Central memory CD4-positive, alpha-beta T cell (primary cell): ENCODE measurements around the gene VAV2.
"Not testable (repeated sequence)": the region's sequence is repeated elsewhere in the genome, so short reads cannot be mapped to it uniquely, and the experiment has no call there.

Experiments used
- DNase-seq: peaks from one replicate; pipeline ENCODE4 v3.0.0; 2022

VAV2 gene

GRCh38 chr9:133913571-133914369, 78.4 kb downstream of the VAV2 start:
- no peak for DNase-seq

GRCh38 chr9:133910855-133911514, 81.1 kb downstream of the VAV2 start:
- DNase-seq: no peak

GRCh38 chr9:133906932-133907910, 84.9 kb downstream of the VAV2 start:
- no peak for DNase-seq

DNA sequence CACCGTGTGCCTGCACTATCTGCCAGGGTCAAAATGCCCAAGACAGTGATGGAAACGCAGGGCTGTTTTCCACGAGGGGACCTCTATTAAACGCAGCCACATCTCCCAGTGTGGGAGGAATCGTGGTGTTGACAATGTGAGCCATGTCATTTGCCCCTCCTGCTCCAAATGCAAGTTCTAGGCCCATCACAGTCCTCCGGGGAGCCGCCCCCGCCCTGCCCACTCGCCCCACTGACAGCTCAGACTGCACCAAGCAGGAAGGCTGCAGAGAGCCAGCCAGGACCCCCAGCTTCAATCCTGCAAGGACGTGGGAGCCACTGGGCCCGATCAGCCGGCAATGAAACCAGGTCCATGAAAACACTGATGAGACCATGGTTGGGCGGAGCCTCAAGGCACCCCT, 85.9 kb downstream of the VAV2 start:
- DNase-seq: no peak

DNA sequence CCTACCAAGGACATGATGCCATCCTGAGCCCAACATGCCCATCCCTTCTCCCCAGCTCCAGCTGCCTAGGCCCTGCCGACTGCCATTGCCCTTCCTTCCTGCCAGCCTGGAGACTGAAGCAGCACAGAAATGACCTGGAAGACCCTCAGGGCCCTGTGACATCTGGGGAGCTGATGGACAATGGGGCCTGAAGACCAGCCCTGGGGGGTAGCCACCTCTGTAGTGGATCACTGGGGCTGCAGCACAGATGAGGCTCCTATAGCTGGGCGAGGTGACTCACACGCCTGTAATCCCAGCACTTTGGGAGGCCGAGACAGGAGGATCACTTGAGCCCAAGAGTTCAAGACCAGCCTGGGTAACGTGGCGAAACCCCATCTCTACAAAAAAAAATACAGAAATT, 86.6 kb downstream of the VAV2 start:
- no peak for DNase-seq

- no peak for DNase-seq
These were observed 87.6 kb downstream of the VAV2 start for GRCh38 chr9:133904346-133905090.

DNA sequence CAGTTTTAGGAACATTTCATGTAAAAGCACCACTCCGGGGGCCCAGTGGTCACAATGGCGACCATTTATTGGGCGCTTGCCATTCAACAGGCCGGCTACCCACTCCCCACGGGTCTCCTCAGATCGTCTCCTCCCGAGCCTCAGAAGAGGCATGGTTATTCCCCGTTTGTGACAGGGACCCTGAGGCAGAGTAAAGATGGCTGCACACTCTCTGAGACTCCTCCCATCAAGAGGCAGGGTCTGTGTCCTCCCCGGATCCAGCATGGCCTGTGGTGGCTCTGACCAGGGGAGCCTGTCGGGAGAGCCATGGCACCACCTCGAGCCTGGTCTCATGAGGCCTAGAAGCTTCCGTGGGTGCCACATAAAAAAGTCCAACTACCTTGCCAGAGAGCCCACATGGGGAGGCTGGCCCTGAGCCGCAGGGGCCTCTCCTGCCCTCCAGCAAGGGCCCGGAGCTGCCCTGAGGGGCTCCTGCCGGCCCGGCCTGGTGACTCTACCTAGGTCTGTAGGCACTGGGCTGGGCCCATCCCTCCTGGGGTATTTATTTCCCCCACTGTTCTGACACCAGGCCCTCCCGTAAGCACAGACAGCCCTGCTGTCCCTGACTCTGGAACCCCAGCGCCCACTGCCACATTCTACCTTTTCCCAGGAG, 90.8 kb downstream of the VAV2 start:
- no peak for DNase-seq

GRCh38 chr9:133897675-133898074, 94.4 kb downstream of the VAV2 start:
- DNase-seq: no peak

DNA sequence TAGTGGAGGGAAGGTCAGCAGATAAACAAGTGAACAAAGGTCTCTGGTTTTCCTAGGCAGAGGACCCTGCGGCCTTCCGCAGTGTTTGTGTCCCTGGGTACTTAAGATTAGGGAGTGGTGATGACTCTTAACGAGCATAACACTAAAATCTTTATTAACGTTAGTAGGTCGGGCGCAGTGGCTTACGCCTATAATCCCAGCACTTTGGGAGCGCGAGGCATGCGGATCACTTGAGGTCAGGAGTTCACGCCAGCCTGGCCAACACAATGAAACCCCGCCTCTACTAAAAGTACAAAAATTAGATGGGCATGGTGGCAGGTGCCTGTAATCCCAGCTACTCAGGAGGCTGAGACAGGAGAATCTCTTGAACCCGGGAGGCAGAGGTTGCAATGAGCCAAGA, 96.1 kb downstream of the VAV2 start:
- DNase-seq: not testable (repeated sequence)

GRCh38 chr9:133895335-133895734, 96.8 kb downstream of the VAV2 start:
- no peak for DNase-seq

DNA sequence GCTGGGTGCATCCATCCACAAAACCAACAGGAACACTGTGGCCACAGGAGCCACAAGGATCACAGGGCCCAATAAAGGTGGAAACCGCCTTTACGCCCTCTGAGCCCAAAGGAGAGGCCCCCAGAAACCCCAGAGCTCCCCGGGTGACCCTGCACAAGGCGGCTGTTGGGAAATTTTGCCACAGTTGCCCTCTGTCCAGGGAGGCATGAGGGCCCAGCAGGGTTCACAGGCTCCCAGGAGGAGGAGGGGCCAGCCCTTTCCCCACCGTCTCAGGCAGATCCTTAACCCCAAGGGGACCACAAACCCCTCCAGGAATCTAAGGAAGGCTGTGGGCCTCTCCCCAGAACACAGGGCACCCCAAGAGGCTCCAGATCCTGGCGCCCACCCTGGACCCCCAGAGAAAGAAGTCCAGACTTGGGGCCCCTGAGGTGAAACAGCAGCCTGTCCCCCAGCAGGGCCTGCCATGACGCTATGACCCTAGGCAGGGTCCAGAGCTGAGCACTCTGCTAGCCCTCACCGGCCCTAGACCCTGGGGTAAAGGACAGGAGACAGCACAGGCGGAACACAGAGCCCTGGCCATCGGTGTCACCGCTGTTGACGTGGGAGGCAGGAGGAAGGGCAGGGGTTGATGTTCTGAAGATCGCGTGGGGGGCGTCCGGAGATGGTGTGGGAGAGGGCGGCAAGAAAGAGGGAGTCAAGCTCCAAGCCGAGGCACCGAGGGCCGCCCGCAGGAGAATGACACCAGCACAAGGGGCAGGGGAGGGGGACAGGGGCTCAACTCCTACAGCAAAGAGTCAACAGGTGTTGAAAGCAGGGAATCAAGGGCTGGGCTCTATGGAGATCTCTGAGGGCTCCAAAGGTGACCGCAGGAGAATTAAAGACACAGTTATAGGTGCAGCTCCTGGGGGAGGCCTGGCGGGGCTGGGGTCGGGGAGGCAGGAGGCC, 97.5 kb downstream of the VAV2 start:
- DNase-seq: no peak

GRCh38 chr9:133893191-133893994, 98.7 kb downstream of the VAV2 start:
- DNase-seq: no peak

- no peak for DNase-seq
These were observed 99.8 kb downstream of the VAV2 start for GRCh38 chr9:133892193-133892920.

DNA sequence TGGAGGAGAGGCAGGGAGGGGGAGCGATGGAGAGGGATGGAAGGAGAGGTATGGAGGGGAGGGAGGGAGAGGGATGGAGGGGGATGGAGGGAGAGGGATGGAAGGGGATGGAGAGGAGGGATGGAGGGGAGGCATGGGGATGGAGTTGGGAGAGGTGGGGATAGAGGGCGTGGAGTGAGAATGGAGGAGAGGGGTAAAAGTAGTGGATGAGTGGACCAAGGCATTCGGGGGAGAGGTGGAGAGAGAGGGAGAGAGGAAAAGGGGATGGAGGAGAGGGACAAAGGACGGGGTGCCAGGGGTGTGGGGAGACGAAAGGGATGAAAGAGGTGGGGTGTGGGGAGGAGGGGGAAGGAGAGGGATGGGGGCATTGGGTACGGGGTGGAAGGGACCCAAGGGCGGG, 100.4 kb downstream of the VAV2 start:
- DNase-seq: no peak

GRCh38 chr9:133890583-133890982, 101.5 kb downstream of the VAV2 start:
- no peak for DNase-seq

DNA sequence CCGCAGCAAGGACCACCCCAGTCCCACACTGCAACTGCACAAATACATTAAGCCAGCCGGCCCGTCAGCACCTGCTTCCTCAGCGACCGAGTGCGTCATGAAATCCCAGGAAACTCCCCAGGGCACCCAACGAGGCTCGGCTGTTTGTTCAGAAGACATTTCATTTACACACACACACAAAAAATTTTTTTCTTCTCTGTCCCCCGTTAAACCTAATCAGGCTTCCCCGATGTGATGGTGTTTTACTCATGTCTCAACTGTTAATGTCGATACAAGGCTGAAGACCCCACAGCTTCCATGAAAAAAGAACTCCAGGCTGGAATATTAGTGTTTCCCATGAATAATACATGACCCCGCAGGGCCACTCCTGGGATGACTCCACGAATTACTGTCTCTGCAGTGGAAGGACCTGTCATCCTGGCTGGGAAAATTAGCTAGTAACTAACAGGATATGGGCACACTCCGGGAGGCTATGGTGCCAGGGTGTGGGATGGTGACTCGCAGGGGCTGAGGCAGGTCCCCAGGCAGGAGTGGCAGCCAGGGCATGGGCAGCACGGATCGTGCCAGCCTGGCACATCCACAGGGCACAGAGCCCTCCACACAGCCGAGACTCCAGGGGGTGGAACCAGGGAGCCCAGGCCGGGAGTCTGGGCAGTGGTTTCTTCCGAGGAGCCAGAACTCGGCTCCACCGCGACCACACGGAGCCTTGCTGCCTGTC, 102.4 kb downstream of the VAV2 start:
- no peak for DNase-seq

DNA sequence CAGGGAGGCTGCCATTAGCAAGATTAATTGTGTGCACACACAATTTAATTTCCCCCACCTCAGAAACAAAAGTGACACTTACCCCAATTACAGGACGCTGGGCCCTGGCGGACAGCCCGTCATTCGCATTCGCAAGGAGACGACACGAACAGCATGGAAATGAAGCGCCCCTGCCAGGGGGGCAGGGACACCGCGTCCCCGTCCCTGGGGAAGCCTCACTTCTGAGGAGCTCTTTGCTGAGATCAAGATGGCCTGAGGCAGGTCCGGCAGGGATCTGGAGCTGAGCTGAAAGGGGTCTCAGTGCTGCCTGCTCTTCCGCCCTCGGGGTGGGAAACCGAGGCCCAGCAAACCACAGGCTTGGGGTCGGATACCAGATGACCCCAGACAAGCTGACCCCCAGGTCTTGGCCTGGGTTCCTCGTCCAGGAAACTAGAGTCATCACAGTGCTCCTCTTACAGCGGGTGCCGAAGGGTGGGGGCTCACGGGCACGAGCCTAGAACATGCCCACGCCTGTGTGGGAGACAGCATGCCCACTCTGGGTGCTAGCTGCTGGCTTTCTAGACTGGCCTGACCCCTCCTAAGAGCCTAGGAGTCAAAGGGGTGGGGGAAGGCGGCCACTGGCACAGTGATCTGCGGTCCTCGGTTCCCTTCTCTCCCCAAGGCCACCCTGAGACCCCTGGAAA, 103.2 kb downstream of the VAV2 start:
- no peak for DNase-seq
